ENCODE results near the gene IL17C. TPM values are rescaled to one million over a fixed set of nuclear protein-coding genes. Genes with fewer than 3 reads are reported as not detected.

IL17C gene
- total and polyA plus RNA-seq, 4 donors, result not detected

DNA sequence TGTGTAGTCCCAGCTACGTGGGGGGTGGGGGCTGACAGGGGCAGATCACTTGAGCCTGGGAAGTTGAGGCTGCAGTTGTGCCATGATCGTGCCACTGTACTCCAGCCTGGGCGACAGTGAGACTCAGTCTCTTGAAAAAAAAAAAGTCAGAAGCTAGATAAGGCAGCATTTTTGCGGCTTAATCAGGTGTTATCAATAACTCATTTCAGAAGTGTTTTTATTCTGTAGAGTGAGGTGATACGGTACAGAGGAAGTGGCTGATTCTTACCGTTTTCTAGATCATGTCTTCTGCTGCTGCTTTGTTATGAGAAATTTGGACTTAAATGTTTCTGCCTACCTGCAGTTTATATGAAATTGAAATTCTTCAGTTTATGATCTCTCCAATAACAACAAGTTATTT, 49.6 kb upstream of the IL17C start:
- H3K27ac ChIP-seq (ENCODE audit: low read depth in 1 of 2, low read length in 2 of 2), result no peak overlapping the region
- no peaks in the 10 kb centered on the region for H3K9me3 ChIP-seq (ENCODE audit: control insufficient read depth in 4 of 4, low read length in 3 of 4)
- DNase-seq (ENCODE audit: low spot score), result no peak
- no peaks in the 10 kb centered on the region for H3K27me3 ChIP-seq (ENCODE audit: control insufficient read depth in 4 of 4, insufficient read depth in 4 of 4, low read length in 3 of 4)
- no peak for TF ChIP-seq RAD21 (IDR thresholded peaks at IDR 0.05)
- TF ChIP-seq FOXA2 (IDR thresholded peaks at IDR 0.05), result no peak
- no peak for TF ChIP-seq NR2F2 (IDR thresholded peaks at IDR 0.05)
- no peak for TF ChIP-seq ATF3 (IDR thresholded peaks at IDR 0.05)
- TF ChIP-seq, protein P1, sequence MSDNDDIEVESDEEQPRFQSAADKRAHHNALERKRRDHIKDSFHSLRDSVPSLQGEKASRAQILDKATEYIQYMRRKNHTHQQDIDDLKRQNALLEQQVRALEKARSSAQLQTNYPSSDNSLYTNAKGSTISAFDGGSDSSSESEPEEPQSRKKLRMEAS (IDR thresholded peaks at IDR 0.05), result no peak
- no peak for TF ChIP-seq SP1 (IDR thresholded peaks at IDR 0.05)
- no peak for TF ChIP-seq FOXA1 (IDR thresholded peaks at IDR 0.05)
- no peak for TF ChIP-seq HNF4A (conservative IDR thresholded peaks at IDR 0.05)
- no peak for TF ChIP-seq GABPA (IDR thresholded peaks at IDR 0.05 in 1 of 2, conservative IDR thresholded peaks at IDR 0.05 in 1 of 2)
- no peak for TF ChIP-seq RXRA (IDR thresholded peaks at IDR 0.05)
- TF ChIP-seq JUND (IDR thresholded peaks at IDR 0.05), result no peak
- TF ChIP-seq EGR1 (IDR thresholded peaks at IDR 0.05; ENCODE audit: low read depth in 2 of 2), result no peak
- no peak for TF ChIP-seq YY1 (IDR thresholded peaks at IDR 0.05)
- TF ChIP-seq, protein P2, sequence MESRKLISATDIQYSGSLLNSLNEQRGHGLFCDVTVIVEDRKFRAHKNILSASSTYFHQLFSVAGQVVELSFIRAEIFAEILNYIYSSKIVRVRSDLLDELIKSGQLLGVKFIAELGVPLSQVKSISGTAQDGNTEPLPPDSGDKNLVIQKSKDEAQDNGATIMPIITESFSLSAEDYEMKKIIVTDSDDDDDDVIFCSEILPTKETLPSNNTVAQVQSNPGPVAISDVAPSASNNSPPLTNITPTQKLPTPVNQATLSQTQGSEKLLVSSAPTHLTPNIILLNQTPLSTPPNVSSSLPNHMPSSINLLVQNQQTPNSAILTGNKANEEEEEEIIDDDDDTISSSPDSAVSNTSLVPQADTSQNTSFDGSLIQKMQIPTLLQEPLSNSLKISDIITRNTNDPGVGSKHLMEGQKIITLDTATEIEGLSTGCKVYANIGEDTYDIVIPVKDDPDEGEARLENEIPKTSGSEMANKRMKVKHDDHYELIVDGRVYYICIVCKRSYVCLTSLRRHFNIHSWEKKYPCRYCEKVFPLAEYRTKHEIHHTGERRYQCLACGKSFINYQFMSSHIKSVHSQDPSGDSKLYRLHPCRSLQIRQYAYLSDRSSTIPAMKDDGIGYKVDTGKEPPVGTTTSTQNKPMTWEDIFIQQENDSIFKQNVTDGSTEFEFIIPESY (IDR thresholded peaks at IDR 0.05), result no peak
- no peak for TF ChIP-seq HNF4G (IDR thresholded peaks at IDR 0.05)
- TF ChIP-seq, protein P3, sequence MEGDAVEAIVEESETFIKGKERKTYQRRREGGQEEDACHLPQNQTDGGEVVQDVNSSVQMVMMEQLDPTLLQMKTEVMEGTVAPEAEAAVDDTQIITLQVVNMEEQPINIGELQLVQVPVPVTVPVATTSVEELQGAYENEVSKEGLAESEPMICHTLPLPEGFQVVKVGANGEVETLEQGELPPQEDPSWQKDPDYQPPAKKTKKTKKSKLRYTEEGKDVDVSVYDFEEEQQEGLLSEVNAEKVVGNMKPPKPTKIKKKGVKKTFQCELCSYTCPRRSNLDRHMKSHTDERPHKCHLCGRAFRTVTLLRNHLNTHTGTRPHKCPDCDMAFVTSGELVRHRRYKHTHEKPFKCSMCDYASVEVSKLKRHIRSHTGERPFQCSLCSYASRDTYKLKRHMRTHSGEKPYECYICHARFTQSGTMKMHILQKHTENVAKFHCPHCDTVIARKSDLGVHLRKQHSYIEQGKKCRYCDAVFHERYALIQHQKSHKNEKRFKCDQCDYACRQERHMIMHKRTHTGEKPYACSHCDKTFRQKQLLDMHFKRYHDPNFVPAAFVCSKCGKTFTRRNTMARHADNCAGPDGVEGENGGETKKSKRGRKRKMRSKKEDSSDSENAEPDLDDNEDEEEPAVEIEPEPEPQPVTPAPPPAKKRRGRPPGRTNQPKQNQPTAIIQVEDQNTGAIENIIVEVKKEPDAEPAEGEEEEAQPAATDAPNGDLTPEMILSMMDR (IDR thresholded peaks at IDR 0.05; ENCODE audit: low read depth, low read length, missing input control), result no peak
- no peak for TF ChIP-seq TAF1 (conservative IDR thresholded peaks at IDR 0.05)
- TF ChIP-seq REST (IDR thresholded peaks at IDR 0.05), result no peak
- H3K4me1 ChIP-seq (ENCODE audit: control insufficient read depth in 4 of 4, insufficient read depth in 4 of 4, low read length in 3 of 4), result no peaks in the 10 kb centered on the region
- peaks cover 12 to 46% (median 22%) of the 10 kb centered on the region in 4 donors for H3K36me3 ChIP-seq (ENCODE audit: control insufficient read depth in 4 of 4, insufficient read depth in 3 of 4, low read depth in 1 of 4, low read length in 3 of 4)
- no peak overlapping the region for H3K9ac ChIP-seq (ENCODE audit: low read depth in 1 of 2, low read length in 2 of 2)
- no peak overlapping the region for H3K4me3 ChIP-seq (ENCODE audit: low read depth in 1 of 3, low read length in 3 of 3)
- 87% methylated on average over 6 of the region's 6 CpGs for WGBS
